Fibroblast of mammary gland (primary cell): ENCODE results near the gene CPEB4.
A peak's percentile ranks its signal among the peaks of the same experiment; 100 is the strongest.

Source experiments
- DNase-seq: peaks from one replicate; pipeline ENCODE4 v3.0.0-alpha.2; 2010; ENCODE audit warnings: low read depth
- H3K4me3 ChIP-seq: 2 replicates; pipeline ENCODE4 v1.5.1; 2011; ENCODE audit warnings: low read depth, mild to moderate bottlenecking, low read length, moderate library complexity; ENCODE audit not compliant: control insufficient read depth
- TF ChIP-seq, protein P1 (sequence below): conservative IDR thresholded peaks from 2 replicates; pipeline ENCODE4 v1.5.1; 2011; ENCODE audit warnings: low read depth, low read length, inconsistent platforms; ENCODE audit not compliant: control insufficient read depth, insufficient read depth

CPEB4 gene

DNA sequence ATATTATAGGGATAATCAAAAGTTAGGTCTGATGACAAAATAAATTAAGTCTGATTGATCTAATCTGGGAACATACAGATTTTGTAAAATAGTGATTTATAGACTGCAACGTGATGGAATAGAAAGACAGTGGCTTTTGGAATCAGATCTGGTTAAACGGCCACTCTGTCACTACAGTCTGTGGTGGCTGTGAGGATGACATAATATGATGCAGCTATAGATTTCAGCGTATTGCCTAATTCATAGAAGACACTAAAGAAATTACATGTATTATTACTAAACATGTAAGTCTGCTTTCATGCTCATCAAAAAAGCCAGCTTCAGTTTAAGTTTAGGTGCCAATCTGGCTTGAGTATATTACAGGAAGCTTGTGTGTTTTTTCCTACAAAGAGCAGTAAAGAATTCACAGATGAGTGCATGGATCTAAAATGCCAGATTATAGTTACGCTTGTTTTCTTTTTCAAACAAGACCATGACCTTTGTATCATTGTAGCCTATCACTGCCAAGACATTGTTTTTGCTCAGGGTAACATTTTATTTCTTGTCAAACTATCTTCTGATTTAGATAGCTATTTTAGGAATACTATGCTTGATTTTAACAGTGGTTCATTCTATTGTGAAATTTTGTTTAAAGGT lies 25.7 kb downstream of the CPEB4 start:
- no peak overlapping the region for H3K4me3 ChIP-seq
- TF ChIP-seq, protein P1, sequence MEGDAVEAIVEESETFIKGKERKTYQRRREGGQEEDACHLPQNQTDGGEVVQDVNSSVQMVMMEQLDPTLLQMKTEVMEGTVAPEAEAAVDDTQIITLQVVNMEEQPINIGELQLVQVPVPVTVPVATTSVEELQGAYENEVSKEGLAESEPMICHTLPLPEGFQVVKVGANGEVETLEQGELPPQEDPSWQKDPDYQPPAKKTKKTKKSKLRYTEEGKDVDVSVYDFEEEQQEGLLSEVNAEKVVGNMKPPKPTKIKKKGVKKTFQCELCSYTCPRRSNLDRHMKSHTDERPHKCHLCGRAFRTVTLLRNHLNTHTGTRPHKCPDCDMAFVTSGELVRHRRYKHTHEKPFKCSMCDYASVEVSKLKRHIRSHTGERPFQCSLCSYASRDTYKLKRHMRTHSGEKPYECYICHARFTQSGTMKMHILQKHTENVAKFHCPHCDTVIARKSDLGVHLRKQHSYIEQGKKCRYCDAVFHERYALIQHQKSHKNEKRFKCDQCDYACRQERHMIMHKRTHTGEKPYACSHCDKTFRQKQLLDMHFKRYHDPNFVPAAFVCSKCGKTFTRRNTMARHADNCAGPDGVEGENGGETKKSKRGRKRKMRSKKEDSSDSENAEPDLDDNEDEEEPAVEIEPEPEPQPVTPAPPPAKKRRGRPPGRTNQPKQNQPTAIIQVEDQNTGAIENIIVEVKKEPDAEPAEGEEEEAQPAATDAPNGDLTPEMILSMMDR = no peak
- no peak for DNase-seq

DNA sequence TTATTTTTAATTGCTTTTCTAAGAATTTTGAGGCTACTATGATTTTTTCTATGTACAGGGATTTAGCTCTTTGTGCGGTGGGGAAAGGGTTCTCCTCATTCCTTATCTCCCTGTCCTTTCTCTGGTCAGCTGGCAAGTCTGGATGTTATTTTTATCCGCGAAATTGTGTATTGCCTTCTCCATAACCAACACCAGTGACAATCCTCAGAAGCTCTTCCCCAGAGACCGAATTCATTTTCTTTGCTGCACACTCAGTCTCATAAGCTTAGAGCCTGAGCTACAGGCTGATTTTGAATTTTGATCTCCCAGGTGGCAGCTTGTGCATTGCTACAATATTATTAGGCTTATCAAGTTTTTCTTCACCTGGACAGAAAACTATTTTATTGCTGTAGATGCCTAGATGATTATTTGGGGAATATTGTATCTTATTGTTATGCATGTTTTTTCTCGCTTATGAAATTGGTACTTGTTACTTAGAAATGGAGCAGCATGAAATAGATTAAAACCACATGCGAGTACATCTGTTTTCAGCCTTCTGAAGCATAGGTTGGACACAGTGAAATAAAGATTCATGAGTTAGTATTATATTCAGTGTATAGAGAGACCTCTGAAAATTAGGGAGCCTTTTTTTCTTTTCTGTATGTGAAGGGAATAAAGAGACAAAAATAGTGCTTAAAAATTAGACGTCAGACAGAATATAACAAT lies 27.3 kb downstream of the CPEB4 start:
- H3K4me3 ChIP-seq = no peak overlapping the region
- DNase-seq = no peak
- TF ChIP-seq, protein P1 = no peak

DNA sequence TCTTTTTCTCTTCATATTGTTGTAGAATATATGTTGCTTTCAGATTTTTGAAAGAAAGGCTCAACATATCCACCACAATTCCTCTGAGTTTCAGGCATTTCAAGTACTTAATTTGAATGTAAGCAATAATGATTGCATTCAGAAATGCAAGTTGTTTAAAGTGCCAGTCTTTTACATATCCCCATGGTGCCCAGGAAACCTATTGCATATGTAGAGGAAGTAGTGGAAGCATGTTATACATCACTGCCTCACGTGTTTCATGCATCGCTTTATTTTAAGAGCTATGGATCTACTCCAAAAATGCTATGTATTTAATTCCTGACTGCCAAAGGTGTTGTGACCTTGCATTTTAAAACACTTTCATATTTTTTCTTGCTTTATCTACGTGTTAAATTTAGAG lies 28.1 kb downstream of the CPEB4 start:
- TF ChIP-seq, protein P1 = no peak
- H3K4me3 ChIP-seq = no peak overlapping the region
- no peak for DNase-seq

DNA sequence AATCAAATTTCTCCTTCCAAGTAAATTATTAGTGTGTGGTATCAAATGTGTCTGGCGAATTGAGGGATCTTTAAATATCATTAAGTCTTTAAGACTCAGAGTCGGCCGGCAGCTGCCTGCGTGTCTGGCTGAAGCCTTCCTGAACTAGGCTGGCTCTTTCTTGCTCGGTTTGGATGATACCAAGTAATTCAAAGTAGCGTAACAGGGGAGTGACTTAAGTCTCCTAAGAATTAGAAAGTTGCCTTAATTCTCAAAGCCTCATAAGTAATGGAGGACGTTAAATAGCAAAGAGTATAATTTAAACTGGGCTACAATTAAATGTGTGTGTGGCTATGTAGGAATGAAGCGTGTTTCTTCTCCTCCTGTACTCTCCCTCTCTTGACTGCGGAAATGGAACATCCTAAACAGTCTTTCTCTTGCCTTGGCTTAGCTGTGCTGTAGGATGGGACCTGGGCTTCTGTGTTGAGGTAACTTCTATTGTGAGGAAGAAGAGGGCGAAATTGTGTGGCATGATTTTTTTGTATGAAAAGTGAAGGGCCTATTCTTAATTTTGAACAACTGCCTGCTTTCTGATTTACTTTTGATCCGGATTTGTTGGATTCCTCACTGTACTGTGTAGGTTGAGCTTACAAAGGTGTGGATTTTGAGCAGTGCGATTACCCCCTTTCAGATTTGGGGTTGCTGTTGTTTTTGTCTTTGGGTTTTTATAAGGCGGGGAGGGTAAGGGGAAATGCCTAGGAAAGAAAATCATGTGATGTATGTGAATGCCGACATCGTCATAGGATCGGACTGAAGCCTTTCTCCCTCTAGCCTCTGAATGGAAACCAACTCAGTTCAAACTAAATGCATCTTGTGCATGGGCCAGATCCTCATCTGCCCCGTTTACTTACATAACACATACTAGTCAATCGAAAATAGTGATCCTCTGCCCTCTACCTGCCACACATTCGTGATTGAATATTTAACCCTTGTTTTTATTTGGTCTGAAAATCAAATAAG lies 29.9 kb downstream of the CPEB4 start:
- TF ChIP-seq, protein P1 = no peak
- peak; percentile 87 for DNase-seq
- peak overlapping the region; percentile 55 for H3K4me3 ChIP-seq

DNA sequence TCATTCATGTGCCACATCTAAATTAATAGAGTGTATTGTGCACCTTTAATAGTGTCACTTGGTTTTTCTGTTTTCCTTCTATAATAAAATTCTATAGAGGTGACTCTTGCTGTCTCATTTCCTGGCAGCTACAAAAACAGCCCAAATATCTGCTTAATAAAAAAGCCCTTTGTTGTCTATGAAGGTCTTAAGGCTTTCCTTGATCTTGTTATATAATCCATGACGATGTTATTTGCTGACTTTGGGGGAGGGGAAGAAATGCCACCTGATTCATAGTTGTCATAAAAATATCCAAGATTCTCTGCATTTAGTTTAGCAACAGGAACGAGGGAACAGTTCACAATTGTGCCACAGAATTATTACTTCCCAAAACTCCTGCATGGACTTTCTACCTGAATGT lies 31.3 kb downstream of the CPEB4 start:
- no peak overlapping the region for H3K4me3 ChIP-seq
- DNase-seq = no peak
- TF ChIP-seq, protein P1 = no peak

DNA sequence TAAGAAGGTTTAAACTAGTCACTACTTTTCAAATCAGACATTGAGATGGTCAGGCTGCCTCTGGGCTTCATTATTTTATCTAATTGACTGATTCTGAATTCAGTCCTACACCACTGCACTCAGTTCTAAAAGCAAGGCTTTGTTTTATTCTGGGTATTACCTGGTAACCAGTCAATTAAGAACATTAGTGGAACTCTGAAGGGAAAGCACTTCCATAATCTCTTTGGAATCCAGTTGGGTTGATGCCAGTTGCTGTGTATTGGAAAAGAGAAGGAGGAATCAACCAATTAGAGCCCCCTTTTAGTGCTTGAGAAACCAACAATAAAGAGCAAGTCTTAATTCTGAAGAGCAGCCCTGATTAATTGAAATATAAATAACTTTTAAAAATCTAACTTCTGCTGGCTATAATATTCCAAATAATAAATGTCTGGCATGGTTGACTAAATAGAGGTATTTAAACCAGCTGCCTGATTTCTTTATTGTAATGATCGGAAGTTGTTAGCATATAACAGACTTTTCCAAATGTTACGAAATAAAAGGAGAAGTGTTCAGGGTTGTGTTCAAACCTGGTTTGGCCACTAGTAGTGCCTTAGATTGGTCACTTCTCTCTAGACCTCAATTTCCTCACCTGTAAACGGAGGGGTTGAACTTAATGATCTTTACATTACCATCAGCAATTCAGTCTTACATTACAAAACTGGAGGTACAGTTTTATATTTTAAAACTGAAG lies 32.0 kb downstream of the CPEB4 start:
- TF ChIP-seq, protein P1 = no peak
- DNase-seq = no peak
- no peak overlapping the region for H3K4me3 ChIP-seq
